PC-3 (cell line): ENCODE results near the gene C13orf42. TPM values are rescaled to one million over a fixed set of nuclear protein-coding genes. Genes with fewer than 3 reads are reported as not detected.
A peak's percentile ranks its signal among the peaks of the same experiment; 100 is the strongest.
"Not testable (repeated sequence)": the region's sequence is repeated elsewhere in the genome, so short reads cannot be mapped to it uniquely, and the experiment has no call there.

Experiments used
- ATAC-seq: fragments of 200-7000 bp; cut with Tn5 transposase; 2 replicates; pipeline ENCODE4 v1.9.1; 2020; ENCODE audit warnings: mild to moderate bottlenecking, moderate library complexity
- BruUV-seq: library from RNA; stranded (reverse); fragments of 400-500 nt; replicated peaks from 2 replicates; lab custom pipeline; 2021; lab: Mats Ljungman, UMichigan
- CTCF ChIA-PET: fragments of 300-600 bp; sonication (Branson Sonifier 250); formaldehyde crosslinking; loops from one replicate; lab custom pipeline; 2022; ENCODE audit warnings: antibody characterized with exemption; lab: Charles Lee
- POLR2A ChIA-PET: fragments of 300-600 bp; sonication (Branson Sonifier 250); formaldehyde crosslinking; loops from one replicate; lab custom pipeline; 2022; ENCODE audit warnings: antibody characterized with exemption; ENCODE audit not compliant: unreplicated experiment; lab: Charles Lee
- DNase-seq: peaks from one replicate; pipeline ENCODE4 v3.0.0-alpha.2; 2015
- H2AFZ ChIP-seq: fragments of 300-600 bp; sonication (generic); 2 replicates; pipeline ENCODE4 v1.6.0; 2016; ENCODE audit warnings: antibody characterized with exemption, low read length
- H3F3A ChIP-seq: fragments of 300-600 bp; sonication (generic); one replicate; pipeline ENCODE4 v1.6.0; 2017; ENCODE audit warnings: antibody characterized with exemption, low read length, control low read depth, mild to moderate bottlenecking; ENCODE audit not compliant: unreplicated experiment
- H3K27ac ChIP-seq: fragments of 300-600 bp; sonication (generic); 2 replicates; pipeline ENCODE4 v1.5.1; 2016; ENCODE audit warnings: mild to moderate bottlenecking, low read length
- H3K27me3 ChIP-seq: fragments of 300-600 bp; sonication (generic); 2 replicates; pipeline ENCODE4 v1.6.1; 2016; ENCODE audit warnings: low read length, mixed read lengths
- H3K36me3 ChIP-seq: fragments of 300-600 bp; sonication (generic); 2 replicates; pipeline ENCODE4 v1.6.1; 2016; ENCODE audit warnings: low read depth, mixed run types, low read length, mixed read lengths
- H3K4me1 ChIP-seq: fragments of 300-600 bp; sonication (generic); 2 replicates; pipeline ENCODE4 v1.5.1; 2016; ENCODE audit warnings: low read length; ENCODE audit not compliant: insufficient read depth
- H3K4me2 ChIP-seq: fragments of 300-600 bp; sonication (generic); 2 replicates; pipeline ENCODE4 v1.6.0; 2016; ENCODE audit warnings: low read length
- H3K4me3 ChIP-seq: fragments of 300-600 bp; sonication (generic); 2 replicates; pipeline ENCODE4 v1.5.1; 2016; ENCODE audit warnings: mild to moderate bottlenecking, low read length, mixed read lengths
- H3K79me2 ChIP-seq: fragments of 300-600 bp; sonication (generic); 2 replicates; pipeline ENCODE4 v1.6.1; 2017; ENCODE audit warnings: low read length, mixed read lengths
- H3K9ac ChIP-seq: fragments of 300-600 bp; sonication (generic); 2 replicates; pipeline ENCODE4 v1.6.0; 2016; ENCODE audit warnings: mild to moderate bottlenecking, low read length
- H3K9me2 ChIP-seq: fragments of 300-600 bp; sonication (generic); replicated peaks from 2 replicates; pipeline ENCODE4 v1.6.1; 2016; ENCODE audit warnings: mixed run types, low read length, mixed read lengths
- H3K9me3 ChIP-seq: fragments of 300-600 bp; sonication (generic); 2 replicates; pipeline ENCODE4 v1.6.1; 2016; ENCODE audit warnings: low read length, mixed read lengths
- H4K20me1 ChIP-seq: fragments of 300-600 bp; sonication (generic); 2 replicates; pipeline ENCODE4 v1.6.1; 2016; ENCODE audit warnings: low read length, mixed read lengths
- EZH2 ChIP-seq: fragments of 300-600 bp; sonication (generic); IDR thresholded peaks from one replicate; pipeline ENCODE4 v1.6.1; 2017; ENCODE audit warnings: antibody characterized with exemption, mild to moderate bottlenecking, low read length; ENCODE audit not compliant: unreplicated experiment
- EZH2phosphoT487 ChIP-seq: fragments of 300-600 bp; sonication (generic); IDR thresholded peaks from 2 replicates; pipeline ENCODE4 v1.6.1; 2018; ENCODE audit warnings: mild to moderate bottlenecking, antibody characterized with exemption, low read length, borderline replicate concordance
- intact Hi-C: fragments of 100-400 bp; cut with micrococcal nuclease; formaldehyde crosslinking; loops from 2 replicates; pipeline ENCODE4 v1.9.0; 2023
- total RNA-seq: library from RNA; depleted of rRNA; stranded (reverse); fragments of >200 nt; gene quantifications from 2 replicates; pipeline ENCODE4 v1.2.3, GENCODE V29; 2014
- TF ChIP-seq, protein P1 (sequence below): fragments of 300-600 bp; sonication (generic); conservative IDR thresholded peaks from 2 replicates; pipeline ENCODE4 v1.5.1; 2017; ENCODE audit warnings: antibody characterized with exemption, low read depth, mild to moderate bottlenecking, low read length

Gene C13orf42
- total RNA-seq, 1 experiment from 2014 or later = not detected

DNA sequence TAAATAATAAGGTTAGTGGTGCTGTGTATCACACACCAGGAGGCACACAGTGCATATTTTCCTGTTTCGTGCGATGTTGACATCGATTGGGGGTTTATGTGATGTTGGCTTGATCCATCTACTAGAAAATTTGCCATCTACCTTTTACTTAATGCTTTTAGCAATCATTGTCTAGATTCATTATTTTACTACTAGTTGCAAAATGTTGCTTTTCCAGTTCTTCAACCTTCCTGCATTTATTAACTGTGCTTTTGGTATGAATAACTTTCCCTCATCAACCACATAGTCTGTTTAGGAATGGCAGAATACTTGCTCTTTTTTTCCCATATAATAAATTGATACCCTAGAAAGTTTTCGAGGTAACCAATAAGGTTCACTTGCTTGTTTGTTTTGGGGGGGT, 17.5 kb downstream of the C13orf42 start:
- POLR2A ChIA-PET = no interaction called here

DNA sequence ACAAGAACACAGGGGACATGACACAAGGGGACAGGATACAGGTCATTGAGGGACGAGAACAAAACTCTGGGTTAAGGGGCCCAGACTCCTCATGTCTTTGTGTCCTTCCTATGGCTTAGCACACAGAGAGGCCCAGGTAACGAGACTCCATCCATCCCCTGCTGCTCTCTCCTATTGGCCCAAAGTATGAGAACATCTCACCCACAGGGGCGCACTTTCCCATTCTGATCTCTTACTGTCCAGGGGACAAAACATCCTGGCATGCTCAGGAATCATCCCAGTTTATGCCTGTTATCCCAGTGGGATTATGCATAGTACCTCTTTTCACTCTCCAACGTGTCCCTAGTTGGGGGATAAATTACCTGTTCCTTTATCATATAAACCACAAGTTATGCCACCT, 19.2 kb downstream of the C13orf42 start:
- Histone ChIP-seq H3K4me2 (no peak overlapping the region), H3K79me2 (no peaks in the 10 kb centered on the region), H3K27ac (no peak overlapping the region), H3K9me2 (no peaks in the 10 kb centered on the region), H3K9ac (no peak overlapping the region), H3K27me3 (no peaks in the 10 kb centered on the region), H3K4me1 (no peaks in the 10 kb centered on the region), H3K4me3 (no peak overlapping the region), H2AFZ (no peak overlapping the region), H3K36me3 (no peaks in the 10 kb centered on the region), H3K9me3 (no peaks in the 10 kb centered on the region), H3F3A (no peaks in the 10 kb centered on the region), H4K20me1 (no peaks in the 10 kb centered on the region)
- TF ChIP-seq EZH2phosphoT487 (no peak), EZH2 (no peak)
- TF ChIP-seq, protein P1, sequence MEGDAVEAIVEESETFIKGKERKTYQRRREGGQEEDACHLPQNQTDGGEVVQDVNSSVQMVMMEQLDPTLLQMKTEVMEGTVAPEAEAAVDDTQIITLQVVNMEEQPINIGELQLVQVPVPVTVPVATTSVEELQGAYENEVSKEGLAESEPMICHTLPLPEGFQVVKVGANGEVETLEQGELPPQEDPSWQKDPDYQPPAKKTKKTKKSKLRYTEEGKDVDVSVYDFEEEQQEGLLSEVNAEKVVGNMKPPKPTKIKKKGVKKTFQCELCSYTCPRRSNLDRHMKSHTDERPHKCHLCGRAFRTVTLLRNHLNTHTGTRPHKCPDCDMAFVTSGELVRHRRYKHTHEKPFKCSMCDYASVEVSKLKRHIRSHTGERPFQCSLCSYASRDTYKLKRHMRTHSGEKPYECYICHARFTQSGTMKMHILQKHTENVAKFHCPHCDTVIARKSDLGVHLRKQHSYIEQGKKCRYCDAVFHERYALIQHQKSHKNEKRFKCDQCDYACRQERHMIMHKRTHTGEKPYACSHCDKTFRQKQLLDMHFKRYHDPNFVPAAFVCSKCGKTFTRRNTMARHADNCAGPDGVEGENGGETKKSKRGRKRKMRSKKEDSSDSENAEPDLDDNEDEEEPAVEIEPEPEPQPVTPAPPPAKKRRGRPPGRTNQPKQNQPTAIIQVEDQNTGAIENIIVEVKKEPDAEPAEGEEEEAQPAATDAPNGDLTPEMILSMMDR = no peak
- intact Hi-C loops = no loop called here
- ChIA-PET POLR2A (no interaction called here), CTCF (no interaction called here)
- ATAC-seq = no peak
- DNase-seq = no peak
- no TSS peak for BruUV-seq

More for the DNA sequence above, 17.5 kb downstream of the C13orf42 start:
- Histone ChIP-seq H3K4me1 (no peaks in the 10 kb centered on the region), H3K4me3 (no peak overlapping the region), H3K79me2 (no peaks in the 10 kb centered on the region), H4K20me1 (no peaks in the 10 kb centered on the region), H3K9me3 (no peaks in the 10 kb centered on the region), H3K27me3 (no peaks in the 10 kb centered on the region), H3F3A (no peaks in the 10 kb centered on the region), H3K36me3 (no peaks in the 10 kb centered on the region), H3K9ac (no peak overlapping the region), H3K27ac (no peak overlapping the region), H3K4me2 (no peak overlapping the region), H2AFZ (no peak overlapping the region), H3K9me2 (no peaks in the 10 kb centered on the region)
- CTCF ChIA-PET = no interaction called here
- ATAC-seq (no peak), DNase-seq (peak; percentile 59)
- TF ChIP-seq, protein P1 = no peak
- no peak for TF ChIP-seq EZH2phosphoT487
- no peak for TF ChIP-seq EZH2
- BruUV-seq = no TSS peak
- intact Hi-C loops = no loop called here

DNA sequence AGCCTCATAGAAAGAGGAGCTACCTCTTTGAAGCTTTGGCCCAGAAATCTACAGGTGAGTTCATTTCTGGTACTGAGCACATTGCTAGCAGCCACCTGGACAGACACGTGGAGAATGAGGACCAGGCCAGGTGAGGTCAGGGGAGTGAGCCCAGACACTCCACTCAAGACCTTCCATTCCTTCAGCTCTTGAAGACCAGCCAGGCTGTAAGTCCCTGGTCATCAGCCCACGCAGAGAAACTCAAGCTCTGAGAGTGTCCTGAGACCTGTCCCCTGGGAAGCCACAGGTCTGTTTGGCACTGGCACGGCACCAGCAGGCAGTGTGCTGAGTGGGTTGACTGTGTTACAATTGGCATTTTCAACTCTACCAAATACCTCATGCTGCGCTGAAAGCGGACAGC, 27.4 kb downstream of the C13orf42 start:
- Histone ChIP-seq H3F3A (no peaks in the 10 kb centered on the region), H3K79me2 (no peaks in the 10 kb centered on the region), H4K20me1 (no peaks in the 10 kb centered on the region), H3K9ac (no peak overlapping the region), H3K4me2 (no peak overlapping the region), H3K9me3 (no peaks in the 10 kb centered on the region), H2AFZ (no peak overlapping the region), H3K4me1 (no peaks in the 10 kb centered on the region), H3K9me2 (no peaks in the 10 kb centered on the region), H3K27ac (no peak overlapping the region), H3K36me3 (no peaks in the 10 kb centered on the region), H3K4me3 (no peak overlapping the region), H3K27me3 (no peaks in the 10 kb centered on the region)
- no peak for DNase-seq
- ATAC-seq = no peak
- ChIA-PET POLR2A (no interaction called here), CTCF (no interaction called here)
- TF ChIP-seq, protein P1 = no peak
- TF ChIP-seq EZH2 (no peak), EZH2phosphoT487 (no peak)
- intact Hi-C loops = no loop called here
- BruUV-seq = no TSS peak

DNA sequence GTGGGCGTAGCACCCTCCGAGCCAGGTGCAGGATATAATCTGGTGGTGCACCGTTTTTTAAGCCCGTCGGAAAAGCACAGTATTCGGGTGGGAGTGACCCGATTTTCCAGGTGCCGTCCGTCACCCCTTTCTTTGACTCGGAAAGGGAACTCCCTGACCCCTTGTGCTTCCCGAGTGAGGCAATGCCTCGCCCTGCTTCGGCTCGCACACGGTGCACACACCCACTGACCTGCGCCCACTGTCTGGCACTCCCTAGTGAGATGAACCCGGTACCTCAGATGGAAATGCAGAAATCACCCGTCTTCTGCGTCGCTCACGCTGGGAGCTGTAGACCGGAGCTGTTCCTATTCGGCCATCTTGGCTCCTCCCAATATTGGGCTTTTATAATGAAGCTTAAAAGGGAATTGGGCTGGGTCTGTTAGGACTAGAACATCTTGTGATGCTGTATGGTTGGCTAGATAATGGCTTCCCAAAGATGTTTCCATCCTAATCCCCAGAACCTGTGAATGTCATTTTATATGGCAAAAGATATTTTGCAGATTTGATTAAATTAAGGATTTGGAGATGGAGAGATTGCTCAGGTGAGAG, 30.5 kb downstream of the C13orf42 start:
- TSS peak; percentile 64 for BruUV-seq
- ATAC-seq (peak; percentile 55; the same call in 1 of the 2 replicates), DNase-seq (peak; percentile 11)
- H2AFZ ChIP-seq = peak overlapping the region; percentile 57; the same call in 1 of the 2 replicates
- H3K9me2 ChIP-seq, POLR2A ChIA-PET, H3F3A ChIP-seq, H3K27me3 ChIP-seq, H3K79me2 ChIP-seq, H3K27ac ChIP-seq, H3K4me1 ChIP-seq, H4K20me1 ChIP-seq, H3K9ac ChIP-seq, CTCF ChIA-PET, intact Hi-C loops, H3K36me3 ChIP-seq, H3K9me3 ChIP-seq: not testable (repeated sequence)
- peak overlapping the region; percentile 43; the same call in 1 of the 2 replicates for H3K4me3 ChIP-seq
- peak overlapping the region; percentile 48; the same call in 1 of the 2 replicates for H3K4me2 ChIP-seq
